Glutamatergic neuron (in vitro differentiated cells): ENCODE results near the gene PLAAT5. TPM values are rescaled to one million over a fixed set of nuclear protein-coding genes. Genes with fewer than 3 reads are reported as not detected.
"Not testable (repeated sequence)": the region's sequence is repeated elsewhere in the genome, so short reads cannot be mapped to it uniquely, and the experiment has no call there.

ENCODE experiments used
- DNase-seq: peaks from one replicate; pipeline ENCODE4 v3.0.0; 2022
- H3K27ac Mint-ChIP-seq: one replicate; pipeline ENCODE4 v1.8.0; 2020; ENCODE audit warnings: mild to moderate bottlenecking, mixed read lengths, inconsistent platforms; ENCODE audit not compliant: unreplicated experiment
- H3K27me3 Mint-ChIP-seq: one replicate; pipeline ENCODE4 v1.8.0; 2020; ENCODE audit warnings: mild to moderate bottlenecking, moderate library complexity, mixed read lengths, inconsistent platforms; ENCODE audit not compliant: unreplicated experiment
- H3K36me3 Mint-ChIP-seq: one replicate; pipeline ENCODE4 v1.8.0; 2020; ENCODE audit warnings: mild to moderate bottlenecking, mixed read lengths, inconsistent platforms; ENCODE audit not compliant: unreplicated experiment
- H3K4me1 Mint-ChIP-seq: one replicate; pipeline ENCODE4 v1.8.0; 2020; ENCODE audit warnings: mild to moderate bottlenecking, low read depth, mixed read lengths, inconsistent platforms; ENCODE audit not compliant: unreplicated experiment
- H3K4me3 Mint-ChIP-seq: one replicate; pipeline ENCODE4 v1.8.0; 2020; ENCODE audit warnings: mild to moderate bottlenecking, mixed read lengths, inconsistent platforms; ENCODE audit not compliant: unreplicated experiment
- H3K9me3 Mint-ChIP-seq: one replicate; pipeline ENCODE4 v1.8.0; 2020; ENCODE audit warnings: mild to moderate bottlenecking, moderate library complexity, mixed read lengths, inconsistent platforms; ENCODE audit not compliant: unreplicated experiment
- total RNA-seq: library from RNA; stranded (reverse); fragmentation: NEBNext Ultra II Directional; extraction: Animal tissue kit (Norgen Biotek cat#: 25700); gene quantifications from one replicate; pipeline ENCODE4 v1.2.1, GENCODE V29; 2021; ENCODE audit not compliant: unreplicated experiment
- TF ChIP-seq, protein P1 (sequence below): fragments of 200-600 bp; sonication (generic); IDR thresholded peaks from one replicate; pipeline ENCODE4 v1.5.0; 2021; ENCODE audit not compliant: partially characterized antibody, unreplicated experiment

PLAAT5 gene
- total RNA-seq, 1 donor from 2014 or later = 11.2 TPM

GRCh38 chr11:63445720-63446119 is 45.2 kb downstream of the PLAAT5 start:
- H3K36me3 Mint-ChIP-seq = no peaks in the 10 kb centered on the region
- H3K27me3 Mint-ChIP-seq = peaks cover 3% of the 10 kb centered on the region
- H3K4me1 Mint-ChIP-seq = peaks cover 2% of the 10 kb centered on the region
- no peak overlapping the region for H3K27ac Mint-ChIP-seq
- DNase-seq = no peak
- peaks cover 2% of the 10 kb centered on the region for H3K9me3 Mint-ChIP-seq
- TF ChIP-seq, protein P1, sequence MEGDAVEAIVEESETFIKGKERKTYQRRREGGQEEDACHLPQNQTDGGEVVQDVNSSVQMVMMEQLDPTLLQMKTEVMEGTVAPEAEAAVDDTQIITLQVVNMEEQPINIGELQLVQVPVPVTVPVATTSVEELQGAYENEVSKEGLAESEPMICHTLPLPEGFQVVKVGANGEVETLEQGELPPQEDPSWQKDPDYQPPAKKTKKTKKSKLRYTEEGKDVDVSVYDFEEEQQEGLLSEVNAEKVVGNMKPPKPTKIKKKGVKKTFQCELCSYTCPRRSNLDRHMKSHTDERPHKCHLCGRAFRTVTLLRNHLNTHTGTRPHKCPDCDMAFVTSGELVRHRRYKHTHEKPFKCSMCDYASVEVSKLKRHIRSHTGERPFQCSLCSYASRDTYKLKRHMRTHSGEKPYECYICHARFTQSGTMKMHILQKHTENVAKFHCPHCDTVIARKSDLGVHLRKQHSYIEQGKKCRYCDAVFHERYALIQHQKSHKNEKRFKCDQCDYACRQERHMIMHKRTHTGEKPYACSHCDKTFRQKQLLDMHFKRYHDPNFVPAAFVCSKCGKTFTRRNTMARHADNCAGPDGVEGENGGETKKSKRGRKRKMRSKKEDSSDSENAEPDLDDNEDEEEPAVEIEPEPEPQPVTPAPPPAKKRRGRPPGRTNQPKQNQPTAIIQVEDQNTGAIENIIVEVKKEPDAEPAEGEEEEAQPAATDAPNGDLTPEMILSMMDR = no peak
- no peak overlapping the region for H3K4me3 Mint-ChIP-seq

- TF ChIP-seq, protein P1 = no peak
- Mint-ChIP-seq H3K36me3 (no peaks in the 10 kb centered on the region), H3K4me3 (no peak overlapping the region), H3K27me3 (peaks cover 3% of the 10 kb centered on the region), H3K9me3 (peaks cover 2% of the 10 kb centered on the region), H3K4me1 (peaks cover 2% of the 10 kb centered on the region), H3K27ac (no peak overlapping the region)
- DNase-seq = no peak
Measured at GRCh38 chr11:63445118-63445517, 45.8 kb downstream of the PLAAT5 start.

DNA sequence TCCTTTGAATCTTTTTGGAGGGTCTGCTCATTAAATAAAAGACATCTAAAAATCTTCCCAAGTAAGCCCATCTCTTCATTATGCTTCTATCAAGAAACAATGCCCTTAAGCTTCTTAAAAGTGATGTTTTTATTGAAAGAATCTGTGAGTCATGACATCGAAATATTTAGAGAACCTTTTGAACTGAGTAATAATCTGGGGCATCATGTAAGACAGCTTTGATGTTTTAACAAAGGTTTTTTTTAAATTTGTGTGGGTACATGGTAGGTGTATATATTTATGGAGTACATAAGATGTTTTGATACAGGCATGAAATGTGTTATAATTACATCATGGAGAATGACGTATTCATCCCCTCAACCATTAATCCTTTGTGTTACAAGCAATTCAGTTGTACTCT is 46.8 kb downstream of the PLAAT5 start:
- H3K36me3 Mint-ChIP-seq = no peaks in the 10 kb centered on the region
- peaks cover 2% of the 10 kb centered on the region for H3K4me1 Mint-ChIP-seq
- H3K27me3 Mint-ChIP-seq = peaks cover 3% of the 10 kb centered on the region

GRCh38 chr11:63443714-63444113 is 47.3 kb downstream of the PLAAT5 start:
- TF ChIP-seq, protein P1 = no peak
- no peaks in the 10 kb centered on the region for H3K9me3 Mint-ChIP-seq
- DNase-seq = no peak
- no peak overlapping the region for H3K27ac Mint-ChIP-seq
- peaks cover 2% of the 10 kb centered on the region for H3K4me1 Mint-ChIP-seq
- no peak overlapping the region for H3K4me3 Mint-ChIP-seq
- H3K36me3 Mint-ChIP-seq = no peaks in the 10 kb centered on the region
- H3K27me3 Mint-ChIP-seq = peaks cover 3% of the 10 kb centered on the region

More for the DNA sequence above, 46.8 kb downstream of the PLAAT5 start:
- DNase-seq = no peak
- Mint-ChIP-seq H3K27ac (no peak overlapping the region), H3K9me3 (no peaks in the 10 kb centered on the region), H3K4me3 (no peak overlapping the region)
- TF ChIP-seq, protein P1 = no peak

DNA sequence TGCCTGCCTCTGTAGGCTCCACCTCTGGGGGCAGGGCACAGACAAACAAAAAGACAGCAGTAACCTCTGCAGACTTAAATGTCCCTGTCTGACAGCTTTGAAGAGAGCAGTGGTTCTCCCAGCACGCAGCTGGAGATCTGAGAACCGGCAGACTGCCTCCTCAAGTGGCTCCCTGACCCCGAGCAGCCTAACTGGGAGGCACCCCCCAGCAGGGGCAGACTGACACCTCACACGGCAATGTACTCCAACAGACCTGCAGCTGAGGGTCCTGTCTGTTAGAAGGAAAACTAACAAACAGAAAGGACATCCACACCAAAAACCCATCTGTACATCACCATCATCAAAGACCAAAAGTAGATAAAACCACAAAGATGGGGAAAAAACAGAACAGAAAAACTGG is 55.1 kb downstream of the PLAAT5 start:
- not testable (repeated sequence) for H3K4me1 Mint-ChIP-seq, H3K9me3 Mint-ChIP-seq, H3K27me3 Mint-ChIP-seq, H3K27ac Mint-ChIP-seq, DNase-seq, H3K36me3 Mint-ChIP-seq, H3K4me3 Mint-ChIP-seq

DNA sequence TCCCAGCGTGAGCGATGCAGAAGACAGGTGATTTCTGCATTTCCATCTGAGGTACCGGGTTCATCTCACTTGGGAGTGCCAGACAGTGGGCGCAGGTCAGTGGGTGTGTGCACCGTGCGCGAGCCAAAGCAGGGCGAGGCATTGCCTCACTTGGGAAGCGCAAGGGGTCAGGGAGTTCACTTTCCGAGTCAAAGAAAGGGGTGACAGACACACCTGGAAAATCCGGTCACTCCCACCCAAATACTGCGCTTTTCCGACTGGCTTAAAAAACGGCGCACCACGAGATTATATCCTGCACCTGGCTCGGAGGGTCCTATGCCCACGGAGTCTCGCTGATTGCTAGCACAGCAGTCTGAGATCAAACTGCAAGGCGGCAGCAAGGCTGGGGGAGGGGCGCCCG is 55.6 kb downstream of the PLAAT5 start:
- H3K27ac Mint-ChIP-seq, H3K27me3 Mint-ChIP-seq, H3K36me3 Mint-ChIP-seq, H3K4me1 Mint-ChIP-seq, DNase-seq, H3K9me3 Mint-ChIP-seq, H3K4me3 Mint-ChIP-seq: not testable (repeated sequence)

DNA sequence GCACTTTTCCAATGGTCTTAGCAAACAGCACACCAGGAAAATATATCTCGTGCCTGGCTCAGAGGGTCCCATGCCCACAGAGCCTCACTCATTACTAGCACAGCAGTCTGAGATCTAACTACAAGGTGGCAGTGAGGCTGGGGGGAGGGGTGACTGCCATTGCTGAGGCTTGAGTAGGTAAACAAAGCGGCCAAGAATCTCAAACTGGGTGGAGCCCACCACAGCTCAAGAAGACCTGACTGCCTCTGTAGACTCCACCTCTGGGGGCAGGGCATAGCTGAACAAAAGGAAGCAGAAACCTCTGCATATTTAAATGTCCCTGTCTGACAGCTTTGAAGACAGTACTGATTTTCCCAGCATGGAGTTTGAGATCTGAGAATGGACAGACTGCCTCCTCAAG is 60.2 kb downstream of the PLAAT5 start:
- not testable (repeated sequence) for DNase-seq, H3K9me3 Mint-ChIP-seq, H3K4me3 Mint-ChIP-seq, H3K36me3 Mint-ChIP-seq, H3K27ac Mint-ChIP-seq, H3K4me1 Mint-ChIP-seq, H3K27me3 Mint-ChIP-seq
